ENCODE data around the gene DNAI4.

DNA sequence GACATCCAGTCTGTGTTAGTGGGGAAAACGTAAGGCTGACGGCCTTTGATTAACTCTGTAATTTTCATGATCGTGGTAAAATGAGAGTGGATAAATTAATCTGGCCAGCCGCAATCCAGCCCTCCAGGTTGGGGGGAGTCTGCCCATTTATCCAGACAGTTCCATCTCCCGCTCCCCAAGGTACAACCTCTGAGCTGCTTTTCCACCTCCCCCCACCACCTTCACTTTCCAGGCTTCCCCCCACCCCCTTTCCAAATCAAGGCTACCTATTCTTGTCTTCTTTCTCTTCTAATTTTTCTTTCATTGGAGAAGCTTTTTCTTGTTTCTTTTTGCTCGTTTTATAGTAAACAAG, 6.1 kb upstream of the DNAI4 start:
- TF ChIP-seq CTCF (IDR thresholded peaks at IDR 0.05) (no peak), POLR2A (IDR thresholded peaks at IDR 0.05) (no peak)

Data from transverse colon (tissue), 3 donors.